Epithelial cell of proximal tubule (primary cell): ENCODE results near the gene MPDZ. TPM values are rescaled to one million over a fixed set of nuclear protein-coding genes. Genes with fewer than 3 reads are reported as not detected.

ENCODE experiments used
- DNase-seq: peaks from one replicate; pipeline ENCODE4 v3.0.0-alpha.2; 2011; ENCODE audit warnings: low read depth
- H3K4me3 ChIP-seq: 2 replicates; pipeline ENCODE4 v1.5.1; 2011; ENCODE audit warnings: low read depth, mild to moderate bottlenecking, low read length
- total RNA-seq: library from RNA; depleted of rRNA; stranded (reverse); fragments of >200 nt; gene quantifications from 2 replicates; pipeline ENCODE4 v1.2.3, GENCODE V29; 2015
- TF ChIP-seq, protein P1 (sequence below): conservative IDR thresholded peaks from 2 replicates; pipeline ENCODE4 v1.5.1; 2012; ENCODE audit warnings: low read depth, mild to moderate bottlenecking, low read length

Gene MPDZ
- total RNA-seq, 1 donor from 2014 or later = 18.4 TPM

DNA sequence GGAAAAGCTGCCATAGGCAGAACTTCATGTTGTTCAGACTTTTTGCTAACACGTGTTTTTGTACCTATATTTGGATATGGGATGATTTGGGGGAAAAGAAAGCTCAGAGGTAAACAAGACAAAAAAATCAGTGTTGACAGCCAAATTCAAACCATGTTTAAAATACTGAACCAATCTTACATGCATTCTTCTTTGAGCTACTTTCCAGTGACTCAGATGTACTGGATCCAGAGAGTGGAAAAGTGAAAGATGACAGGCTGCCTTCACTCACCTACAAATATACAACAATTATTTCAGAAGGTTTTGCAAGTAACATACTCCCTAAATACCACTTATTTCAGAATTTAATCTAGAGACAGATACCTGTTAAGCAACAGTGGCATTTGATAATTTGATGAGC lies 165.7 kb downstream of the MPDZ start:
- no peak overlapping the region for H3K4me3 ChIP-seq
- TF ChIP-seq, protein P1, sequence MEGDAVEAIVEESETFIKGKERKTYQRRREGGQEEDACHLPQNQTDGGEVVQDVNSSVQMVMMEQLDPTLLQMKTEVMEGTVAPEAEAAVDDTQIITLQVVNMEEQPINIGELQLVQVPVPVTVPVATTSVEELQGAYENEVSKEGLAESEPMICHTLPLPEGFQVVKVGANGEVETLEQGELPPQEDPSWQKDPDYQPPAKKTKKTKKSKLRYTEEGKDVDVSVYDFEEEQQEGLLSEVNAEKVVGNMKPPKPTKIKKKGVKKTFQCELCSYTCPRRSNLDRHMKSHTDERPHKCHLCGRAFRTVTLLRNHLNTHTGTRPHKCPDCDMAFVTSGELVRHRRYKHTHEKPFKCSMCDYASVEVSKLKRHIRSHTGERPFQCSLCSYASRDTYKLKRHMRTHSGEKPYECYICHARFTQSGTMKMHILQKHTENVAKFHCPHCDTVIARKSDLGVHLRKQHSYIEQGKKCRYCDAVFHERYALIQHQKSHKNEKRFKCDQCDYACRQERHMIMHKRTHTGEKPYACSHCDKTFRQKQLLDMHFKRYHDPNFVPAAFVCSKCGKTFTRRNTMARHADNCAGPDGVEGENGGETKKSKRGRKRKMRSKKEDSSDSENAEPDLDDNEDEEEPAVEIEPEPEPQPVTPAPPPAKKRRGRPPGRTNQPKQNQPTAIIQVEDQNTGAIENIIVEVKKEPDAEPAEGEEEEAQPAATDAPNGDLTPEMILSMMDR = no peak
- DNase-seq = no peak

- no peak overlapping the region for H3K4me3 ChIP-seq
- no peak for DNase-seq
- TF ChIP-seq, protein P1 = no peak
Measured at GRCh38 chr9:13113216-13113615, 166.3 kb downstream of the MPDZ start.

- DNase-seq = no peak
- H3K4me3 ChIP-seq = no peak overlapping the region
- TF ChIP-seq, protein P1 = no peak
Measured at GRCh38 chr9:13111778-13112177, 167.7 kb downstream of the MPDZ start.

- TF ChIP-seq, protein P1 = no peak
- no peak overlapping the region for H3K4me3 ChIP-seq
- DNase-seq = no peak
Measured at GRCh38 chr9:13110766-13111417, 168.6 kb downstream of the MPDZ start.

- no peak for DNase-seq
- no peak overlapping the region for H3K4me3 ChIP-seq
- TF ChIP-seq, protein P1 = no peak
Measured at GRCh38 chr9:13109781-13110180, 169.7 kb downstream of the MPDZ start.

- TF ChIP-seq, protein P1 = no peak
- DNase-seq = no peak
- H3K4me3 ChIP-seq = no peak overlapping the region
Measured at GRCh38 chr9:13107008-13107407, 172.5 kb downstream of the MPDZ start.

DNA sequence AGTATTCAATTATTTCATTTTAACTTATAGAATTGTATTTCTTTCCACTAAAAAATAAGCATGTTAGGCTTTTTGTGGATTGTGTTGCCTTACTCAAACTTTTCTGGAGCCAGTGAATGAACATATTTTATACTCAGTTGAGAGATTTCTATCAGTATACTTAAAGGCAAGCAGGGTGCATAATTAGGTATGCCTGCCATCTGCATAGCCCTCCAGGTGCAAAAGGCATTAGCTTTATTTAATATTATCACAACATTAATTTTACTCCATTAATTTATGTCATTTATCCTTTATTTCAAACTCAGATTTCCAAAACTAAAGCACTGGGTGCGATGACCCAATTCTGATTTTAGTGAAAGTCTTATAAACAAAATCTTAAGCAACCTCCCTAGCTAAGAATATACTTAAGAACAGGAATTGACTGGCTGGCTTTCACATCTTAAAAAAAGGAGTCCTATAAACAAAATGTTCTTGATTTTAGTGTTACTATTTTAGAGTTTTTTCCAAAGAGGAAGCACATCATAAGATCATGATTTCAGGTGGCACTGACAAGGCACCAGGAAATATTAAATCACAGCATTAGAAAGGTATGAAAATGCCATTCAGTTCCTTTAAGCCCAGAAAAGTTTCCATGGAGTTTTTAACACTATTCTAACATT lies 178.4 kb downstream of the MPDZ start:
- H3K4me3 ChIP-seq = no peak overlapping the region
- TF ChIP-seq, protein P1 = no peak
- no peak for DNase-seq
